H1 (cell line): ENCODE measurements around the gene LAMA3. TPM values are rescaled to one million over a fixed set of nuclear protein-coding genes. Genes with fewer than 3 reads are reported as not detected.

Source experiments
- KDM1A ChIP-seq: fragments of 200-600, 300-600 bp; sonication (generic); IDR thresholded peaks from 2 replicates; pipeline ENCODE4 v1.7.1; 2016; ENCODE audit warnings: mild to moderate bottlenecking, low read length, borderline replicate concordance
- POLR2AphosphoS5 ChIP-seq: IDR thresholded peaks from 2 replicates; pipeline ENCODE4 v1.6.1; 2011; ENCODE audit warnings: low read depth, low read length
- POU5F1 ChIP-seq: IDR thresholded peaks from 2 replicates; pipeline ENCODE4 v1.6.1; 2011; ENCODE audit warnings: low read depth, mild to moderate bottlenecking, low read length, moderate library complexity
- SAP30 ChIP-seq: fragments of 300-600 bp; sonication (generic); IDR thresholded peaks from 2 replicates; pipeline ENCODE4 v1.7.1; 2012; ENCODE audit warnings: low read length, moderate library complexity, mild to moderate bottlenecking, inconsistent platforms; ENCODE audit not compliant: insufficient read depth, insufficient replicate concordance
- SIRT6 ChIP-seq: IDR thresholded peaks from one replicate; pipeline ENCODE4 v1.7.1; 2012; ENCODE audit warnings: low read length, inconsistent platforms
- YY1 ChIP-seq: IDR thresholded peaks from 2 replicates; pipeline ENCODE4 v1.6.1; 2011; ENCODE audit warnings: low read depth, mild to moderate bottlenecking, low read length
- ZNF274 ChIP-seq: IDR thresholded peaks from 2 replicates; pipeline ENCODE4 v1.7.0; 2012; ENCODE audit warnings: low read length, borderline replicate concordance; ENCODE audit errors: extremely low read depth
- polyA plus RNA-seq, 7 experiments: library from polyadenylated mRNA; depleted of rRNA in 3 of 7; stranded (reverse) in 5 of 7; unstranded in 2 of 7; fragments of >200 nt in 5 of 7; fragments of 200-250 nt in 2 of 7; gene quantifications; 1 replicate in 5 of 7; 2 replicates in 1 of 7; 4 replicates in 1 of 7; pipeline versions ENCODE4 v1.2.1 to v1.2.3, GENCODE V29; 2011 to 2013; ENCODE audit warnings: missing spikeins in 2 of 7, mixed read lengths in 2 of 7
- total RNA-seq: library from RNA; stranded (reverse); fragmentation: NEBNext Ultra II Directional; extraction: Animal tissue kit (Norgen Biotek cat#: 25700); gene quantifications from 2 replicates; pipeline ENCODE4 v1.2.1, GENCODE V29; 2021

The LAMA3 gene
- total and polyA plus RNA-seq, 2 of the 8 experiments (the other 6 are each of a cell fraction or from before 2014, with no cell fraction given) = 0.76 to 5.0 TPM

DNA sequence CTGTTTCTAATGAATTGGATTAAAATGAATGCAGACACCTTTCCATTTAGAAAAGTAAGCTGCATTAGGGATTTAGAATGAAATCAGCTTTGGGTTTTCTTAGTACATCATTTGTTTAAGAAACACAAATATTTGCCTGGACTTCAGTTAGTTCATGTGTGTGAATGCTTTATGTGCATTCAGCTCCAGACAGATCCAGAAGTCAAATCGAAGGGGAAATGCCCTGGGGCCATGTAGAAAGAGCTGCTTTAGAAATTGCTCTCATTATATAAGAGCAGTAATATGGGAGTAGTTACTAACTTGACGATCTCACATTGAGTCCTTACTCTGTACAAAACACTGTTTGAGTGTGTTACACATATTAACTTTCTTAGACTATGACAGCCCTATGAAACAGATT lies 237.3 kb downstream of the LAMA3 start (continued):
- TF ChIP-seq YY1 (no peak), SAP30 (no peak), POU5F1 (no peak), POLR2AphosphoS5 (no peak), KDM1A (no peak), ZNF274 (no peak), SIRT6 (no peak)
